AG04449 (cell line): ENCODE data around the gene GLS.

Experiments used
- CTCF ChIA-PET: fragments of 350-600 bp; formaldehyde crosslinking; extraction: SDS; loops from one replicate; lab custom pipeline; 2021; ENCODE audit warnings: antibody characterized with exemption; lab: Yijun Ruan, JAX
- POLR2A ChIA-PET: fragments of 400-600, 350-600 bp; formaldehyde crosslinking; extraction: SDS; loops from one replicate; lab custom pipeline; 2020; ENCODE audit warnings: antibody characterized with exemption, inconsistent platforms; lab: Yijun Ruan, JAX
- DNase-seq: peaks from one replicate; pipeline ENCODE4 v3.0.0-alpha.2; 2010; ENCODE audit warnings: low read depth, low spot score
- H3K4me3 ChIP-seq: 2 replicates; pipeline ENCODE4 v1.5.1; 2011; ENCODE audit warnings: low read depth, mild to moderate bottlenecking, control low read depth, low read length
- CTCF ChIP-seq: IDR thresholded peaks from one replicate; pipeline ENCODE4 v1.5.1; 2011; ENCODE audit warnings: mild to moderate bottlenecking, moderate library complexity, low read length, control low read depth, inconsistent platforms; ENCODE audit not compliant: insufficient read depth; ENCODE audit errors: missing control alignments

GLS gene

GRCh38 chr2:191003405-191004309, 123.0 kb downstream of the GLS start:
- H3K4me3 ChIP-seq: no peak overlapping the region
- ChIA-PET POLR2A (no interaction called here), CTCF (interaction anchor here (1.6 to 2.3 kb wide), 2 partner anchors 14 to 16 kb away, joined by 4 to 5 read pairs; no protein-coding TSS in a partner anchor)
- no peak for TF ChIP-seq CTCF
- no peak for DNase-seq

- DNase-seq: no peak
- CTCF ChIA-PET: no interaction called here
- no peak for TF ChIP-seq CTCF
- no peak overlapping the region for H3K4me3 ChIP-seq
- POLR2A ChIA-PET: no interaction called here
These were observed 125.7 kb downstream of the GLS start for GRCh38 chr2:191006297-191006696.

GRCh38 chr2:191006997-191007783, 126.6 kb downstream of the GLS start:
- no peak overlapping the region for H3K4me3 ChIP-seq
- ChIA-PET POLR2A (no interaction called here), CTCF (interaction anchor here (0.9 to 2.0 kb wide), 3 partner anchors 10 to 148 kb away, joined by 3 to 8 read pairs (median 3); no protein-coding TSS in a partner anchor)
- TF ChIP-seq CTCF: no peak
- no peak for DNase-seq

GRCh38 chr2:191008286-191008685, 127.7 kb downstream of the GLS start:
- no peak overlapping the region for H3K4me3 ChIP-seq
- DNase-seq: no peak
- POLR2A ChIA-PET: no interaction called here
- CTCF ChIA-PET: interaction anchor here (0.8 to 2.0 kb wide), 5 partner anchors 11 to 147 kb away, joined by 3 to 8 read pairs (median 3); no protein-coding TSS in a partner anchor
- TF ChIP-seq CTCF: no peak

- TF ChIP-seq CTCF: no peak
- H3K4me3 ChIP-seq: no peak overlapping the region
- DNase-seq: no peak
- ChIA-PET CTCF (interaction anchor here (1.1 to 3.5 kb wide), 2 partner anchors 42 to 492 kb away, joined by 4 to 18 read pairs; no protein-coding TSS in a partner anchor), POLR2A (no interaction called here)
These were observed 129.1 kb downstream of the GLS start for GRCh38 chr2:191009541-191010374.
